H1 (cell line): ENCODE data around the gene HOXA11. TPM values are rescaled to one million over a fixed set of nuclear protein-coding genes. Genes with fewer than 3 reads are reported as not detected.
A peak's percentile ranks its signal among the peaks of the same experiment; 100 is the strongest.

Source experiments
- CTBP2 ChIP-seq: IDR thresholded peaks from 2 replicates; pipeline ENCODE4 v1.7.0; 2011; ENCODE audit warnings: borderline replicate concordance, mild to moderate bottlenecking, moderate library complexity, mixed read lengths, low read length; ENCODE audit not compliant: insufficient read depth, insufficient read length
- EZH2 ChIP-seq: fragments of 200-600 bp; sonication (generic); IDR thresholded peaks from 2 replicates; pipeline ENCODE4 v1.7.1; 2012; ENCODE audit warnings: low read depth, mild to moderate bottlenecking, moderate library complexity, low read length, inconsistent platforms; ENCODE audit not compliant: severe bottlenecking
- JUND ChIP-seq: IDR thresholded peaks from 2 replicates; pipeline ENCODE4 v1.6.1; 2011; ENCODE audit warnings: mild to moderate bottlenecking, improper control_type of control experiment, low read length
- POLR2A ChIP-seq, 2 experiments: IDR thresholded peaks; 1 replicate in 1 of 2; 2 replicates in 1 of 2; pipeline ENCODE4 v1.6.1; 2011; ENCODE audit warnings: low read depth in 2 of 2, low read length in 2 of 2, mild to moderate bottlenecking in 2 of 2; ENCODE audit errors: control extremely low read depth in 1 of 2
- POLR2AphosphoS5 ChIP-seq: IDR thresholded peaks from 2 replicates; pipeline ENCODE4 v1.6.1; 2011; ENCODE audit warnings: low read depth, low read length
- RBBP5 ChIP-seq: IDR thresholded peaks from 2 replicates; pipeline ENCODE4 v1.7.1; 2012; ENCODE audit warnings: low read depth, mild to moderate bottlenecking, inconsistent platforms, low read length, moderate library complexity, borderline replicate concordance
- SP2 ChIP-seq: IDR thresholded peaks from 2 replicates; pipeline ENCODE4 v1.6.1; 2012; ENCODE audit warnings: mild to moderate bottlenecking, low read length, inconsistent platforms
- SP4 ChIP-seq: IDR thresholded peaks from 2 replicates; pipeline ENCODE4 v1.6.1; 2012; ENCODE audit warnings: low read length, inconsistent platforms
- polyA plus RNA-seq, 7 experiments: library from polyadenylated mRNA; depleted of rRNA in 3 of 7; stranded (reverse) in 5 of 7; unstranded in 2 of 7; fragments of >200 nt in 5 of 7; fragments of 200-250 nt in 2 of 7; gene quantifications; 1 replicate in 5 of 7; 2 replicates in 1 of 7; 4 replicates in 1 of 7; pipeline versions ENCODE4 v1.2.1 to v1.2.3, GENCODE V29; 2011 to 2013; ENCODE audit warnings: missing spikeins in 2 of 7, mixed read lengths in 2 of 7
- total RNA-seq: library from RNA; stranded (reverse); fragmentation: NEBNext Ultra II Directional; extraction: Animal tissue kit (Norgen Biotek cat#: 25700); gene quantifications from 2 replicates; pipeline ENCODE4 v1.2.1, GENCODE V29; 2021

HOXA11 gene
- total and polyA plus RNA-seq, 2 of the 8 experiments (the other 6 are each of a cell fraction or from before 2014, with no cell fraction given): not detected

DNA sequence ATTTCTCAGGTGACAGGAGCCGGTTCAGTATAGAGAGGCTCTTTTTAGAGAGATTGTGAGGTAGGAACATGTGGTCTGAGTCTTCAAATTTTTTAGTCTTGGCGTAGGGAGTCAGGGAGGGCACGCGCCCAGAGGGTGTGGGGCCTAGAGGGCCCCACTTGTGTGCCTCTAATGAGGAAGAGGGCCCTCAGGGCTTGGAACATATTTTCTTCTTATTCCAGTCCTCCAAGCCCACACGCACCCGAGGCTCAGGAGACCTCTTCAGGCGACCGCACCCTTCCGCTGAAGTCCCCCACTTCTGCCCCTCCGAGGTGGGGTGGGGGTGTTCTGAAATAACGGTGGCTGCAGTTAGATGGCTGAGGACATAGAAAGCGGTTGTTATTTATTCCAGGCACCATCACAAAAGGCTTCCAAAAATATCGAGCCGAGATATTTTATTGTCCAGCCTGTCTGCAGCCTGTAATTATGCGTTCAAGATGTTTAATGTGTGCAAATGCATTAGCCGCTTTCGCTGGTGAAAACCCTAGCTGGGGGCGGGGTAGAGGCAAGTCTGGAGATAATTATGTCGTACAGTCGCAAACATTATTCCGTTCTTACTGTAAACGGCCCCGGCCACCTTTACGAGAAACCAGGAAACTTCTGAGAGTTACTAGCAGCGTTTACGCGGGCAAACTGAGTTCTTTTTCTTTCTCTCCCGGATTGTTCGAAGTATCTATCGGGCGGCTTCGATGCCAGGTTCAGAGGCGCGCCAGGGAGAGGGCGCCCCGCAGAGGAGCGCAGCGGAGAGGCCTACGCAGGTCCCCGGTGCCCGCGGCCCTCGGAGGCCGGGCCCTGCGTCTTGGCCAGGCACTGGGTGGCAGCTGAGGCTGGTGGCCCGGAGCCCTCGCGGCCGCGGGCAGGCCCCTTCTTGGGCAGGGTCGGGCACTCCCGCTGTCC is 27.7 kb upstream of the HOXA11 start (continued):
- no peak for TF ChIP-seq CTBP2
- no peak for TF ChIP-seq SP2
- TF ChIP-seq JUND: no peak
- no peak for TF ChIP-seq SP4
- TF ChIP-seq RBBP5: no peak
- TF ChIP-seq POLR2A (IDR thresholded peaks at IDR 0.05; ENCODE audit: control extremely low read depth in 1 of 2, low read depth in 2 of 2, low read length in 2 of 2): no peak
- no peak for TF ChIP-seq POLR2AphosphoS5
- TF ChIP-seq EZH2: peak; percentile 97
